GM19372 (cell line): ENCODE data around the gene PRSS1.
"Not testable (repeated sequence)": the region's sequence is repeated elsewhere in the genome, so short reads cannot be mapped to it uniquely, and the experiment has no call there.

Experiments
- ATAC-seq: cut with Tn5 transposase; IDR thresholded peaks from one replicate; pipeline ENCODE4 v1.9.1; 2021; ENCODE audit warnings: mild to moderate bottlenecking, low read depth, moderate library complexity; ENCODE audit not compliant: unreplicated experiment

The PRSS1 gene

DNA sequence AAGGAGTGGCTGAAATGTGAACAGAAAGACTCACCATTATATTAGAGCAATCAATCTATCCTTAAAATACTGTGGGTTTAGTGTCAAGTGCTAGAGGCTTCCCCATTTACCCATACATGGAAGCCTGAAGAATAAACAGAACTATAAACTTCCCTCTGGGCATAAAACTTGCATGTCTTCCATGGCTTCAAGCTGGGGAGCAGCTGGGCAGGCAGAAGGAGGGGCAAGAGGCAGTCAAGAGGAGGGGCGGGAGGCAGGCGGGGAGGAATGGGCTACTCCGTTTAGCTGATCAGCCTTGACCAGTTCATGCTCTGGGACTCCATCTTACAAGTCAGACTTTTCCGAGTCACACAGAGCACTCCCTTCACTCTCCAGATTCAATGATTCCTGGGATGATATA lies 3.5 kb upstream of the PRSS1 start:
- no peak for ATAC-seq

- no peak for ATAC-seq
Measured at GRCh38 chr7:142746264-142746663, 3.0 kb upstream of the PRSS1 start.

- not testable (repeated sequence) for ATAC-seq
Measured at GRCh38 chr7:142748410-142748809, 862 bp upstream of the PRSS1 start.

DNA sequence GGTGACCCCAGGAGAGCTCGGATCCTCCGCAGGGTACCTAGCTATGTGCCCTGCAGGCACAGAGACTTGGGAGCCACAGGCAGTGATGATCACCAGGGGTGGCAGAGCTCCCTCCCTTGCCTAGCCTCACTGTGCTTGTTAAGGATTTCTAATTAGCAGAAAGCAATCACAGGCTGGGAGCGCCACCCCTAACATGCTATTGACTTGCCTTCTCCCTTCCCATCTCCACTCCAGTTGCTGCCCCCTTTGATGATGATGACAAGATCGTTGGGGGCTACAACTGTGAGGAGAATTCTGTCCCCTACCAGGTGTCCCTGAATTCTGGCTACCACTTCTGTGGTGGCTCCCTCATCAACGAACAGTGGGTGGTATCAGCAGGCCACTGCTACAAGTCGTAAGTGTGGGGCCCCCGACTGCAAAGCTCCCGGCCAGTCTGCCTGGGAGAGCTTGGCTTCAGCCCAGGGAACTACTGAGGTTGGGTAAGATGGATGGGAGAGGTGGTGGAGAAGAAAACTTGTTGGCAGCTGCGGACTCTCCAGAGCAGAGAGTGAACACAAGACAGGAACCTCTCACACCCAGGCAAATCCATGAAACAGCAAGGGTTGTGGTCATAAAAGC lies 1.2 kb downstream of the PRSS1 start:
- ATAC-seq, result no peak

GRCh38 chr7:142751526-142752175 lies 2.4 kb downstream of the PRSS1 start:
- ATAC-seq, result not testable (repeated sequence)

DNA sequence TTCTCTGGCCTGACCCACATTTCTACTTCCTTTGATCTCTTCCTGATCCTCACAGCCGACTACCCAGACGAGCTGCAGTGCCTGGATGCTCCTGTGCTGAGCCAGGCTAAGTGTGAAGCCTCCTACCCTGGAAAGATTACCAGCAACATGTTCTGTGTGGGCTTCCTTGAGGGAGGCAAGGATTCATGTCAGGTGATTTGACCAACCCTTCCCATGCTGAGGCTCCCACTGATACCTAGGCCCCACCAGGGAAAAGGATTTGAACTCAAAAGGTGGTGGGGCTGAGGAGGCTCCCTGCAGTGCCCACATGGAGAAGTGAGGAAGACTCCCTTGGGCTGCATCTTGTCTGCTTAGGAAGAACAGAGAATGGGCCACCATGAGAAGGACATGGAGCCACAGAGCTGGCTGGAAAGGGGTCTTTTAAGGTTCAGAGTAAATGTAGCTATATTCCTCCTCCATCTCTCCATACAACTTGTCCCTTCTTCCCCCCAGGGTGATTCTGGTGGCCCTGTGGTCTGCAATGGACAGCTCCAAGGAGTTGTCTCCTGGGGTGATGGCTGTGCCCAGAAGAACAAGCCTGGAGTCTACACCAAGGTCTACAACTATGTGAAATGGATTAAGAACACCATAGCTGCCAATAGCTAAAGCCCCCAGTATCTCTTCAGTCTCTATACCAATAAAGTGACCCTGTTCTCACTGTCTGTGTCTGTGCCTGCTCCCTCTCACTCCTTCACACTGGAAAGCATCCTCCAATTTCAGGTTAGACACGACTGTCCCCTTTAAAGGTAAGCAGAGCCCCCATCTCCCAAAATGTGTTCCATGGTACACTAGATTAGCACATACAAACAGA lies 3.3 kb downstream of the PRSS1 start:
- no peak for ATAC-seq

DNA sequence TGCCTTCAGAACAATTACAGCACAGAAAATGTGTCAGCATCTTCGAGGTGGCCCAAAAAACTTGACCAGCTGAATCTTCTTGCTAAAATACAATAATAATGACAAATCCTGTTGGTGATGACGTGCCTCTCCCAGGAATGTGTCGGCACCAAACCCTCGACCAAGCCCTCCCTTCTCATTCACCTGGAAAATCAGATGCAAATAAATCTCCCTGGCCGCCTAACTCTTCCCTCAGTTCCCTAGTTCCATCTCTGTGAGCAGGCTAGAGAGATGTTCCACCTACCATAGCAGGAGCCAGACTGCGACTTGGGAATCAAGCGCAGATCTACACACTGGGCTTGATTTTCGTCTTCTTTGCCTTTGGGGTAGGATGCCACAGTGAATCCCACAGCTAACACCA lies 4.1 kb downstream of the PRSS1 start:
- no peak for ATAC-seq

GRCh38 chr7:142753925-142754491 lies 4.7 kb downstream of the PRSS1 start:
- not testable (repeated sequence) for ATAC-seq

GRCh38 chr7:142754681-142755575 lies 5.7 kb downstream of the PRSS1 start:
- no peak for ATAC-seq

- ATAC-seq, result not testable (repeated sequence)
Measured at GRCh38 chr7:142758312-142758711, 9.0 kb downstream of the PRSS1 start.

DNA sequence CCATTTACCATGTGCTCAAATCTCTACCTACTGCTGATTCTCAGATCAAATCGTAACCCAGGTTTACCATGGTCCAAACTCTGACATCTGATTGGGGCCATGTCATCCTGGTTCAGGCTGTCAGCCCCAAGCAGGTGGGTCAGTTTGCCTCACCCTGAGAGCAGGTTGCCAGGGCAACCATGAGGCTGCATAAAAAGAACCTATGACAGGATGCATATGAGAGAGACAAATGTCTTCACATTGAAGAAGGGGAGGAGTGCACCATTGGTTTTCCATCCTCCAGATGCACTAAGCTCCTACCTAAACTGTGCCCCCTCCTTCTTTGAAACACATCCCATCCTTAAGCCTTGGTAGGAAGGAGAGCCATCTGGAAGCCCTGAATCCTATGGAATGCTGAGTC lies 10.2 kb downstream of the PRSS1 start:
- ATAC-seq, result no peak

- no peak for ATAC-seq
Measured at GRCh38 chr7:142760071-142760642, 10.9 kb downstream of the PRSS1 start.

DNA sequence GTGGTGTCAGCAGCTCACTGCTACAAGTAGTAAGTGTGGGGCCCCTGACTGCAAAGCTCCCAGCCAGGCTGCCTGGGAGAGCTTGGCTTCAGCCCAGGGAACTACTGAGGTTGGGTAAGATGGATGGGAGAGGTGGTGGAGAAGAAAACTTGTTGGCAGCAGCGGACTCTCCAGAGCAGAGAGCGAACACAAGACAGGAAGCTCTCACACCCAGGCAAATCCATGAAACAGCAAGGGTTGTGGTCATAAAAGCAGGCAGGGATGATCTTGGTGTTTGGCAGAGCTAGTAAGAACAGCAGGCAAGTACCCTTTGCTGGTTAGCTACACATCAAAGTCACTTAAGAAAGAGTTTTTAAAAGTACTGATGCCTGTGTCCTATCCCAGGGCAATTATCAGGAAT lies 12.3 kb downstream of the PRSS1 start:
- ATAC-seq, result not testable (repeated sequence)

- ATAC-seq, result no peak
Measured at GRCh38 chr7:142762104-142762503, 12.8 kb downstream of the PRSS1 start.

GRCh38 chr7:142767451-142767850 lies 18.2 kb downstream of the PRSS1 start:
- no peak for ATAC-seq

DNA sequence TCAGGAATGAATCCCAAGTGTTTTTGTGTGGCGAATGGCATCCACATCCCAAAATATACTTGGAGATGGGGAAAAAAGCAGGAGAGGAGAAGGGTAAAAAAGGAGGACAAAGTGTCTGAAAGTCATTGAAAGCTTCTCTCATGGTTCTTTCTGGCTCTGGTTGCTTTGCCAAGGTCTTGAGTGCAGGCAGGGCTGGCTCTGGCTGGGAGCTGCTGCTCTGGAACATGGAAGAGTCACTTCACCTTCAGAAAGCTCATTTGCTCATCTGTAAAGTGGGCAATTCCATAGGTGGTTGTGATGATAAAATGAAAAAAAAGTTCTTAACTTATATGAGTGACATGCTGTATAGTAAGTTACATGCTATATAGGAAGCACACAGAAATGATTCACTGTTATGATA lies 18.6 kb downstream of the PRSS1 start:
- ATAC-seq, result no peak

DNA sequence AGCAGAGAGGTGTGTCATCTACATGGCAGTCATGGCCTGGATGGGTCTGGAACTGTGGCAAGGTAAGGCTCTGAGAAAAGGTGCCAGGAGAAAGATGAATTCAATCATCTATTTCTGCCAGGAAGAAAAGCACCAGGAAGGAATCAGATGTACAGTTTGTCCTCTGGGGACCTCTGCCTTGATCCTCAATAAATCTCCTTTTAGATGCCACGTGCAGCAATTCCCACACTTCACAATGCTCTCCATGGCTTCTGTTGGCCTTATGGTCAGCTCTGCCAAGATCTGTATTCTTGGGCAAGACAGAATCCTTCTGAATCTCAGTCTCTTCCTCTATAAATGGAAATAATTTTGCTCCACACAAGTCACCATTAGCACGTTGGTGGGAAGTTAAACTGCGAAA lies 19.6 kb downstream of the PRSS1 start:
- ATAC-seq, result not testable (repeated sequence)

DNA sequence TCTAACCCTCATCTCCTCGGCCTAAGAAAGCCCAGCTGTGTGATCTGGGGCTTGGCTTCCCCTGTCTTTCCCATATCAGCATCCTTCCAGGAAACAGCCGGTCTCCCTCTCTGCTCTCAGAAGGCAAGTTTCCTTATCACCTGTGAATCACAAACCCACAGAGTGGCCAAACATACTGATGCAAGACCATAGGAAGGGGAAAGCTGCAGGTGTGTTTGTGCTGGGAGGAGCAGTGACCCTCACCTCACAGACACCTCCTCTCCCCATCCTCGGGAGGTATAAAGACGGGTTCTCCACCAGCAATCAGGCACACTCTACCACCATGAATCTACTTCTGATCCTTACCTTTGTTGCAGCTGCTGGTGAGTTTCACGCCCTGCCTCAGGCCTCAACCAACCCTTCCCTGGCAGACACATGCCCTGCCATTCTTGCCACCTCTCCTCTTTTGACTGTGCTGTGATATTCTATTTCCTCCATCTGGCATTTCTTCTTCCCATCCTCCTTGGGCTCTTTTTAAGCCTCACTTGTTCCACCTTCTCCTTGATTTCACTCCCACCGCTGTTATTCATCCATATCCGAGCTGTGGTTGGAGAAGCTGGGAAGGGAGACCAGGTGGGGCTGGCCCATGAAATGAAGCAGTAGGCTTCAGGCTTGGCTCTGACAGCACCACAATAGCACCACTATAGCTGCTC lies 21.5 kb downstream of the PRSS1 start, which contains the start of gene PRSS2:
Gene PRSS2 (plus strand): TSS at position 310 of the 692 bp plus-strand sequence. CDS start 13 bp downstream, at position 323.
- ATAC-seq, result no peak

DNA sequence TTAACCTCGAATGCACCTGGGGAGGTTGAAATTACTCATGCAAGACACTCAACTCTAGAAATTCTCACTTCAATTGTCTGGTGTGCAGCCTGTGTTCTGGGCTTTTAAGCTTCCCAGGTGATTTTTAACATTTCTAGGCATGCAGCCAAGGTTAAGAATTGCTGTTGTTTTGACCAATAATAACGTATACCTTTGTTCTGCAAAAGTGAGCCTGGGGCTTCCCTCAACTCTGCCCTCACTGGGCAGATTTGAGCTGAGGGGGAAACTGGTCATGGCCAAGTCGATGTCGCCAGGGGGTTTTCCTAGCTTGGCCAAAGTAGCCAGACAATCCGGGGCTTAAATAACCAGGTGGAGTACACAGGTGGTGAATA lies 22.1 kb downstream of the PRSS1 start:
- peak; percentile 88 for ATAC-seq
